ENCODE data around the gene SPX.

The SPX gene

DNA sequence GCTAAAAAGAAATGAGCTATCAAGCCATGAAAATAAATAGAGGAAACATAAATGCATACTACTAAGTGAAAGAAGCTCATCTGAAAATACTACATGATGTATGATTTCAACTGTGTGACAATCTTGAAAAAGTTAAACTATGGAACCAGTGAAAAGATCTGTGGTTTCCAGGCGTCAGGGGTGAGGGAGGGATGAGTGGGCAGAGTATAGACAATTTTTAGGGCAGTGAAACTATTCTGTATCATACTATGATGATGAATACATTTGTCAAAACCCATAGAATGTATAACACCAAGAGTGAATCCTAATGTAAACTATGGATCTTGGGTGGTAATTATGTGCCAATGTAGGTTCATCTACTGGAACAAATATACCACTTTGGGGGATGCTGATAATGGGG is 21.3 kb downstream of the SPX start:
- Histone ChIP-seq H3K36me3 (no peaks in the 10 kb centered on the region), H3K9me3 (ENCODE audit: severe bottlenecking) (no peaks in the 10 kb centered on the region), H3K4me3 (ENCODE audit: low read depth, low read length) (no peak overlapping the region), H3K27me3 (ENCODE audit: insufficient read depth, low read depth, severe bottlenecking) (no peaks in the 10 kb centered on the region), H3K27ac (no peak overlapping the region)
- DNase-seq = no peak
- TF ChIP-seq, protein P1, sequence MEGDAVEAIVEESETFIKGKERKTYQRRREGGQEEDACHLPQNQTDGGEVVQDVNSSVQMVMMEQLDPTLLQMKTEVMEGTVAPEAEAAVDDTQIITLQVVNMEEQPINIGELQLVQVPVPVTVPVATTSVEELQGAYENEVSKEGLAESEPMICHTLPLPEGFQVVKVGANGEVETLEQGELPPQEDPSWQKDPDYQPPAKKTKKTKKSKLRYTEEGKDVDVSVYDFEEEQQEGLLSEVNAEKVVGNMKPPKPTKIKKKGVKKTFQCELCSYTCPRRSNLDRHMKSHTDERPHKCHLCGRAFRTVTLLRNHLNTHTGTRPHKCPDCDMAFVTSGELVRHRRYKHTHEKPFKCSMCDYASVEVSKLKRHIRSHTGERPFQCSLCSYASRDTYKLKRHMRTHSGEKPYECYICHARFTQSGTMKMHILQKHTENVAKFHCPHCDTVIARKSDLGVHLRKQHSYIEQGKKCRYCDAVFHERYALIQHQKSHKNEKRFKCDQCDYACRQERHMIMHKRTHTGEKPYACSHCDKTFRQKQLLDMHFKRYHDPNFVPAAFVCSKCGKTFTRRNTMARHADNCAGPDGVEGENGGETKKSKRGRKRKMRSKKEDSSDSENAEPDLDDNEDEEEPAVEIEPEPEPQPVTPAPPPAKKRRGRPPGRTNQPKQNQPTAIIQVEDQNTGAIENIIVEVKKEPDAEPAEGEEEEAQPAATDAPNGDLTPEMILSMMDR (IDR thresholded peaks at IDR 0.05; ENCODE audit: low read depth, low read length) = no peak

DNA sequence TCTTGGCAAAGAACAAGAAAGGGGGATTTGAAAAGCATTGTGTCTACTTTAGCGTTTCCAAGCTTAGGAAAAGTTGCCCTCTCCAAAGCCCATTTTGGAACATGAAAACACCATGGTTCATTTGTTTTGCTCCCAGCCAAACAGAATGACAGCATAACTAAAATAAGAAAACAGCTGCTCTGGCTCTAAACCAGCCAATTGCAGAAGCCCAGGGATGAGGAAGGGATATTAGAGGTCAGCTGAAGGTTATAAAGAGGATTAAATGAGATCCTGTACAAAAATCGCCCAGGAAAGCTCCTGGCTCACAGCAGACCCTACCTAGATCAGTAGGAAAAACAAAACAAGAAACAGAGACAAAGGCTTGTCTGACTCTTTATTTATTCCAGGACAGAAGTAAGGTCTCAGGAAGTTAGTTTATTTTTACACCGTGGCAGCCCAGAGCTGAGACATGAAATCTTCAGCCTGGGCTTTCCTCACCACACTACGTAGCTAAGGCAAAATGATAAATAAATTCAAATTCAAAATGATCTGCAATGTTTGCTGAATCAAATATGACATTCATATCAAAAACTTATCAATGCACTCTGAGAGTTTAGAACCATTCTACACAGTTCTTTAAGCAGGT is 25.9 kb downstream of the SPX start:
- TF ChIP-seq, protein P1 (IDR thresholded peaks at IDR 0.05; ENCODE audit: low read depth, low read length) = no peak
- H3K27ac ChIP-seq = peak overlapping the region; percentile 8; the same call in 1 of the 2 replicates
- no peaks in the 10 kb centered on the region for H3K36me3 ChIP-seq
- DNase-seq = peak; percentile 7
- H3K9me3 ChIP-seq (ENCODE audit: severe bottlenecking) = no peaks in the 10 kb centered on the region
- no peaks in the 10 kb centered on the region for H3K27me3 ChIP-seq (ENCODE audit: insufficient read depth, low read depth, severe bottlenecking)
- no peak overlapping the region for H3K4me3 ChIP-seq (ENCODE audit: low read depth, low read length)

- no peak overlapping the region; the same call in none of the 2 replicates for H3K27ac ChIP-seq
- TF ChIP-seq, protein P1 (IDR thresholded peaks at IDR 0.05; ENCODE audit: low read depth, low read length) = no peak
- DNase-seq = peak; percentile 54
- no peak overlapping the region for H3K4me3 ChIP-seq (ENCODE audit: low read depth, low read length)
- no peaks in the 10 kb centered on the region for H3K36me3 ChIP-seq
- no peaks in the 10 kb centered on the region for H3K27me3 ChIP-seq (ENCODE audit: insufficient read depth, low read depth, severe bottlenecking)
- no peaks in the 10 kb centered on the region for H3K9me3 ChIP-seq (ENCODE audit: severe bottlenecking)
Measured at GRCh38 chr12:21552635-21553328, 26.7 kb downstream of the SPX start.

GRCh38 chr12:21553329-21553675 is 27.2 kb downstream of the SPX start:
- H3K4me3 ChIP-seq (ENCODE audit: low read depth, low read length) = no peak overlapping the region
- peak; percentile 26 for DNase-seq
- no peak overlapping the region for H3K27ac ChIP-seq
- H3K27me3 ChIP-seq (ENCODE audit: insufficient read depth, low read depth, severe bottlenecking) = no peaks in the 10 kb centered on the region
- H3K9me3 ChIP-seq (ENCODE audit: severe bottlenecking) = no peaks in the 10 kb centered on the region
- no peaks in the 10 kb centered on the region for H3K36me3 ChIP-seq
- TF ChIP-seq, protein P1 (IDR thresholded peaks at IDR 0.05; ENCODE audit: low read depth, low read length) = no peak

GRCh38 chr12:21558100-21558679 is 32.1 kb downstream of the SPX start:
- TF ChIP-seq, protein P1 (IDR thresholded peaks at IDR 0.05; ENCODE audit: low read depth, low read length) = no peak
- Histone ChIP-seq H3K36me3 (no peaks in the 10 kb centered on the region), H3K27me3 (ENCODE audit: insufficient read depth, low read depth, severe bottlenecking) (no peaks in the 10 kb centered on the region), H3K9me3 (ENCODE audit: severe bottlenecking) (no peaks in the 10 kb centered on the region), H3K27ac (no peak overlapping the region), H3K4me3 (ENCODE audit: low read depth, low read length) (no peak overlapping the region)
- no peak for DNase-seq

All from WERI-Rb-1 (cell line).